ENCODE results near the gene CDH15.

GRCh38 chr16:89152831-89153700 lies 18.5 kb upstream of the CDH15 start:
- TF ChIP-seq CTCF (IDR thresholded peaks at IDR 0.05 in 2 of 3, conservative IDR thresholded peaks at IDR 0.05 in 1 of 3; ENCODE audit: borderline replicate concordance in 1 of 3, insufficient read depth in 1 of 3, low read depth in 2 of 3, low read length in 2 of 3) (no peak), MAX (IDR thresholded peaks at IDR 0.05) (no peak)

Measured in HCT116 (cell line).